Measurements from ENCODE around the gene TRIM7. TPM values are rescaled to one million over a fixed set of nuclear protein-coding genes. Genes with fewer than 3 reads are reported as not detected.
"Not testable (repeated sequence)": the region's sequence is repeated elsewhere in the genome, so short reads cannot be mapped to it uniquely, and the experiment has no call there.

Gene TRIM7
- total RNA-seq, 1 donor from 2014 or later: 4.4 TPM

GRCh38 chr5:181149355-181149754 is 55.6 kb downstream of the TRIM7 start:
- H3K4me3 ChIP-seq (ENCODE audit: low read depth, low read length): no peak overlapping the region
- no peaks in the 10 kb centered on the region for H3K36me3 ChIP-seq (ENCODE audit: control insufficient read depth, insufficient read depth, low read length)
- peaks cover 2% of the 10 kb centered on the region for H3K27me3 ChIP-seq (ENCODE audit: control insufficient read depth, insufficient read depth, low read length)
- TF ChIP-seq, protein P1, sequence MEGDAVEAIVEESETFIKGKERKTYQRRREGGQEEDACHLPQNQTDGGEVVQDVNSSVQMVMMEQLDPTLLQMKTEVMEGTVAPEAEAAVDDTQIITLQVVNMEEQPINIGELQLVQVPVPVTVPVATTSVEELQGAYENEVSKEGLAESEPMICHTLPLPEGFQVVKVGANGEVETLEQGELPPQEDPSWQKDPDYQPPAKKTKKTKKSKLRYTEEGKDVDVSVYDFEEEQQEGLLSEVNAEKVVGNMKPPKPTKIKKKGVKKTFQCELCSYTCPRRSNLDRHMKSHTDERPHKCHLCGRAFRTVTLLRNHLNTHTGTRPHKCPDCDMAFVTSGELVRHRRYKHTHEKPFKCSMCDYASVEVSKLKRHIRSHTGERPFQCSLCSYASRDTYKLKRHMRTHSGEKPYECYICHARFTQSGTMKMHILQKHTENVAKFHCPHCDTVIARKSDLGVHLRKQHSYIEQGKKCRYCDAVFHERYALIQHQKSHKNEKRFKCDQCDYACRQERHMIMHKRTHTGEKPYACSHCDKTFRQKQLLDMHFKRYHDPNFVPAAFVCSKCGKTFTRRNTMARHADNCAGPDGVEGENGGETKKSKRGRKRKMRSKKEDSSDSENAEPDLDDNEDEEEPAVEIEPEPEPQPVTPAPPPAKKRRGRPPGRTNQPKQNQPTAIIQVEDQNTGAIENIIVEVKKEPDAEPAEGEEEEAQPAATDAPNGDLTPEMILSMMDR (IDR thresholded peaks at IDR 0.05; ENCODE audit: insufficient read depth, low read length, poor library complexity, severe bottlenecking): no peak
- DNase-seq (ENCODE audit: low read depth): no peak

GRCh38 chr5:181146927-181147636 is 57.9 kb downstream of the TRIM7 start, which contains the start of gene OR2V2:
Gene OR2V2 (plus strand): TSS chr5:181147586. CDS start chr5:181154943, 7,357 bp downstream.
- H3K27me3 ChIP-seq (ENCODE audit: control insufficient read depth, insufficient read depth, low read length); H3K4me3 ChIP-seq (ENCODE audit: low read depth, low read length); DNase-seq (ENCODE audit: low read depth); H3K36me3 ChIP-seq (ENCODE audit: control insufficient read depth, insufficient read depth, low read length): not testable (repeated sequence)

GRCh38 chr5:181145133-181145532 is 59.9 kb downstream of the TRIM7 start:
- Histone ChIP-seq H3K4me3 (ENCODE audit: low read depth, low read length) (no peak overlapping the region), H3K36me3 (ENCODE audit: control insufficient read depth, insufficient read depth, low read length) (no peaks in the 10 kb centered on the region), H3K27me3 (ENCODE audit: control insufficient read depth, insufficient read depth, low read length) (peaks cover 2% of the 10 kb centered on the region)
- TF ChIP-seq, protein P1 (IDR thresholded peaks at IDR 0.05; ENCODE audit: insufficient read depth, low read length, poor library complexity, severe bottlenecking): no peak
- no peak for DNase-seq (ENCODE audit: low read depth)

Other genes with a start within 250 kb of the TRIM7 start
- not detected in 2 replicates for gene BTNL3, start 216.3 kb downstream of the TRIM7 start, total RNA-seq
- gene BTNL9, start 164.9 kb downstream of the TRIM7 start, total RNA-seq: 0.21 TPM in 1 of 2 replicates, not detected in the other
- not detected in 2 replicates for gene OR2V1, start 74.0 kb downstream of the TRIM7 start, total RNA-seq
- gene OR2V2, start 57.6 kb downstream of the TRIM7 start, total RNA-seq: not detected in 2 replicates
- gene TRIM41, start 18.1 kb upstream of the TRIM7 start, total RNA-seq: 15.8 and 17.5 TPM in 2 replicates
- gene RACK1, start 38.7 kb upstream of the TRIM7 start, total RNA-seq: 4,909 and 5,323 TPM in 2 replicates
- gene TRIM52, start 55.9 kb upstream of the TRIM7 start, total RNA-seq: 2.2 and 6.0 TPM in 2 replicates
- gene OR4F3, start 162.1 kb upstream of the TRIM7 start, total RNA-seq: not detected in 2 replicates

Measured in kidney epithelial cell (primary cell).